KMS-11 (cell line): ENCODE data around the gene HOXA3.

Experiments
- H2AFZ ChIP-seq: fragments of 200-600 bp; sonication (generic); 2 replicates; pipeline ENCODE4 v1.6.1; 2016; ENCODE audit warnings: antibody characterized with exemption, mixed run types, low read depth
- H3K27ac ChIP-seq: fragments of 200-600 bp; sonication (generic); 2 replicates; pipeline ENCODE4 v1.6.1; 2016; ENCODE audit warnings: mild to moderate bottlenecking, mixed run types
- H3K27me3 ChIP-seq: fragments of 200-600 bp; sonication (generic); 2 replicates; pipeline ENCODE4 v1.6.1; 2017; ENCODE audit warnings: mild to moderate bottlenecking, low read depth, mixed run types, moderate library complexity; ENCODE audit not compliant: insufficient read depth
- H3K36me3 ChIP-seq: fragments of 200-600 bp; sonication (generic); 2 replicates; pipeline ENCODE4 v1.6.1; 2017; ENCODE audit warnings: mild to moderate bottlenecking, mixed run types; ENCODE audit not compliant: insufficient read depth
- H3K4me1 ChIP-seq: fragments of 200-600 bp; sonication (generic); 2 replicates; pipeline ENCODE4 v1.6.1; 2016; ENCODE audit warnings: mild to moderate bottlenecking, low read depth, mixed run types; ENCODE audit not compliant: poor library complexity, severe bottlenecking
- H3K4me2 ChIP-seq: fragments of 200-600 bp; sonication (generic); 2 replicates; pipeline ENCODE4 v1.7.0; 2016; ENCODE audit warnings: mild to moderate bottlenecking, mixed run types
- H3K4me3 ChIP-seq: fragments of 200-600 bp; sonication (generic); IDR thresholded peaks from 2 replicates; pipeline ENCODE4 v1.6.1; 2017; ENCODE audit warnings: low read depth, low read length, mixed read lengths; ENCODE audit not compliant: insufficient read depth
- H3K79me2 ChIP-seq: fragments of 200-600 bp; sonication (generic); 2 replicates; pipeline ENCODE4 v1.6.1; 2016; ENCODE audit warnings: low read depth, mixed run types; ENCODE audit not compliant: insufficient read depth
- H3K9ac ChIP-seq: fragments of 200-600 bp; sonication (generic); 2 replicates; pipeline ENCODE4 v1.6.1; 2016; ENCODE audit warnings: mild to moderate bottlenecking, mixed run types
- H4K20me1 ChIP-seq: fragments of 200-600 bp; sonication (generic); 2 replicates; pipeline ENCODE4 v1.6.1; 2016; ENCODE audit warnings: mild to moderate bottlenecking, mixed run types; ENCODE audit not compliant: insufficient read depth
- CTCF ChIP-seq: fragments of 200-600 bp; sonication (generic); conservative IDR thresholded peaks from 2 replicates; pipeline ENCODE4 v1.6.1; 2017; ENCODE audit warnings: low read depth, mild to moderate bottlenecking, antibody characterized with exemption, low read length, moderate library complexity, mixed read lengths

HOXA3 gene

DNA sequence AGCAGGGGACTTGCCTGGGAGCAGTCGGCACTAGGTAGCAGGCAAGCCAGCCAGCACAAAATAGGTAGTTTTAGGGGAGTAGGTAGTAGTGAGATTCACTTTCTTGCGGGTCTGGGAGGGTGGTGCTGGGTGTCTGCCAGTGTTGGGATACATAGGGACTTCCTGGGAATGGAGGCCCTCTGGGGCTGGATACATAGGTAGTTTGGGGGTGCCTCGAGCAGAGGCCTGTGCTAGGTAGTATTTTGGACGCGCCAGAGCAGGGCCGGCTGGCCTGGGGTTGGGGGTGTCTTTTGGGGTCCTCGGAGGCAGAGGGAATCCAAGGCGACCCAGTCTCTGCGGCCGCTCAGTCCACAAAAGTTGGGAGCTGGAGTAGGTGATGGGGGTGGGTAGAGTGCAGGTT, 2.0 kb upstream of the HOXA3 start:
- H4K20me1 ChIP-seq, result no peaks in the 10 kb centered on the region

DNA sequence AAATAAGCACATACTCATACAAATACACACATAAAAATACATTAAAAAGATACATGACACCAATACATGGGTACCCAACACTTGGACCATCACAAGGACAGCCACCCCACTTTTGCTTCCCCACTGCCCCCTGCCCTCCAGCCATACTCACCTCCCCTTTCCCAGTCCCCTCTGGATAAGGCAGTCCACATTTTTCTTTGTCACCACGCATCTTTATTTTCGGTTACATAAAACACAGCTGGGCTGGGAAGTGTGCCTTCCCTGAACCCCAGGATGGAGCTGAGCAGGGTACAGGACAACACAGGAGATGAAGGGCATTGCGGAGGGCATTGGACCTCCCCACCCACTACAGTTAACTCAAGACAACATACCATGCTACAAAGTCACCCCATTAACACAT, 1.1 kb upstream of the HOXA3 start:
- no peaks in the 10 kb centered on the region for H4K20me1 ChIP-seq
- no peak for TF ChIP-seq CTCF
- no peak overlapping the region for H2AFZ ChIP-seq
- no peak overlapping the region for H3K4me3 ChIP-seq
- H3K4me1 ChIP-seq, result peaks cover 7% of the 10 kb centered on the region
- H3K36me3 ChIP-seq, result no peaks in the 10 kb centered on the region
- H3K27me3 ChIP-seq, result no peaks in the 10 kb centered on the region
- no peak overlapping the region for H3K4me2 ChIP-seq
- no peaks in the 10 kb centered on the region for H3K79me2 ChIP-seq
- H3K9ac ChIP-seq, result no peak overlapping the region
- H3K27ac ChIP-seq, result no peak overlapping the region

More for the DNA sequence above, 2.0 kb upstream of the HOXA3 start:
- H3K27ac ChIP-seq, result no peak overlapping the region
- no peak for TF ChIP-seq CTCF
- no peaks in the 10 kb centered on the region for H3K27me3 ChIP-seq
- no peaks in the 10 kb centered on the region for H3K79me2 ChIP-seq
- H3K4me3 ChIP-seq, result no peak overlapping the region
- H3K4me2 ChIP-seq, result no peak overlapping the region
- no peaks in the 10 kb centered on the region for H3K36me3 ChIP-seq
- no peak overlapping the region for H3K9ac ChIP-seq
- no peak overlapping the region for H2AFZ ChIP-seq
- H3K4me1 ChIP-seq, result peaks cover 4% of the 10 kb centered on the region

- peaks cover 7% of the 10 kb centered on the region for H3K4me1 ChIP-seq
- no peak overlapping the region for H2AFZ ChIP-seq
- no peak for TF ChIP-seq CTCF
- H3K27ac ChIP-seq, result no peak overlapping the region
- H3K79me2 ChIP-seq, result no peaks in the 10 kb centered on the region
- no peak overlapping the region for H3K4me3 ChIP-seq
- no peak overlapping the region for H3K4me2 ChIP-seq
- H4K20me1 ChIP-seq, result no peaks in the 10 kb centered on the region
- H3K36me3 ChIP-seq, result no peaks in the 10 kb centered on the region
- H3K9ac ChIP-seq, result no peak overlapping the region
- H3K27me3 ChIP-seq, result no peaks in the 10 kb centered on the region
These were observed 546 bp upstream of the HOXA3 start for GRCh38 chr7:27152816-27153442.

GRCh38 chr7:27151341-27151930, 947 bp downstream of the HOXA3 start:
- Histone ChIP-seq H3K4me1 (peaks cover 7% of the 10 kb centered on the region), H3K9ac (peak overlapping the region; percentile 76), H3K79me2 (no peaks in the 10 kb centered on the region), H3K4me3 (peak overlapping the region; percentile 42), H2AFZ (peak overlapping the region; percentile 96), H3K4me2 (peak overlapping the region; percentile 94), H3K36me3 (no peaks in the 10 kb centered on the region), H4K20me1 (no peaks in the 10 kb centered on the region), H3K27ac (peak overlapping the region; percentile 67; the same call in 1 of the 2 replicates), H3K27me3 (no peaks in the 10 kb centered on the region)
- TF ChIP-seq CTCF, result no peak
